CD8-positive, alpha-beta memory T cell (primary cell): ENCODE measurements around the gene ZNF700. TPM values are rescaled to one million over a fixed set of nuclear protein-coding genes. Genes with fewer than 3 reads are reported as not detected.
A peak's percentile ranks its signal among the peaks of the same experiment; 100 is the strongest.

Experiments used
- CTCF ChIA-PET: fragments of 350-600 bp; sonication (Branson Sonifier 250); formaldehyde crosslinking; loops from one replicate; lab custom pipeline; 2021; ENCODE audit warnings: antibody characterized with exemption; lab: Charles Lee
- POLR2A ChIA-PET: fragments of 350-600 bp; sonication (Branson Sonifier 250); formaldehyde crosslinking; loops from one replicate; lab custom pipeline; 2021; ENCODE audit warnings: antibody characterized with exemption; lab: Charles Lee
- DNase-seq, 5 donors: peaks; one replicate each; pipeline versions ENCODE4 v3.0.0 to v3.0.0-alpha.2; 2020 to 2022; ENCODE audit warnings: mixed read lengths in 1 of 5
- H3K27ac ChIP-seq: one replicate; pipeline ENCODE4 v1.7.0; 2013; ENCODE audit warnings: low read depth, mild to moderate bottlenecking, low read length, moderate library complexity
- H3K27me3 ChIP-seq: 2 replicates; pipeline ENCODE4 v1.7.0; 2013; ENCODE audit warnings: low read length, mild to moderate bottlenecking; ENCODE audit not compliant: insufficient read depth, poor library complexity, severe bottlenecking
- H3K36me3 ChIP-seq: 2 replicates; pipeline ENCODE4 v1.7.0; 2013; ENCODE audit warnings: mild to moderate bottlenecking, low read length, moderate library complexity; ENCODE audit not compliant: insufficient read depth
- H3K4me1 ChIP-seq: 2 replicates; pipeline ENCODE4 v1.7.0; 2013; ENCODE audit warnings: mild to moderate bottlenecking, low read length, moderate library complexity; ENCODE audit not compliant: insufficient read depth
- H3K4me3 ChIP-seq: 2 replicates; pipeline ENCODE4 v1.7.0; 2013; ENCODE audit warnings: mild to moderate bottlenecking, low read length
- H3K9me3 ChIP-seq: 2 replicates; pipeline ENCODE4 v1.7.0; 2013; ENCODE audit warnings: mild to moderate bottlenecking, low read length
- H3K27ac Mint-ChIP-seq, 8 donors: one replicate each; pipeline ENCODE4 v1.8.0; 2020 to 2021; ENCODE audit warnings: mixed read lengths in 8 of 8, mild to moderate bottlenecking in 6 of 8, inconsistent platforms in 3 of 8, moderate library complexity in 3 of 8
- H3K27me3 Mint-ChIP-seq, 2 donors: one replicate each; pipeline ENCODE4 v1.8.0; 2020 to 2021; ENCODE audit warnings: mixed read lengths in 2 of 2, mild to moderate bottlenecking in 1 of 2, moderate library complexity in 1 of 2
- H3K36me3 Mint-ChIP-seq, 3 donors: one replicate each; pipeline ENCODE4 v1.8.0; 2020 to 2021; ENCODE audit warnings: mixed read lengths in 3 of 3, inconsistent platforms in 1 of 3, mild to moderate bottlenecking in 1 of 3
- H3K4me1 Mint-ChIP-seq, 3 donors: one replicate each; pipeline ENCODE4 v1.8.0; 2020 to 2021; ENCODE audit warnings: mixed read lengths in 3 of 3, inconsistent platforms in 1 of 3, mild to moderate bottlenecking in 1 of 3
- H3K4me3 Mint-ChIP-seq, 7 donors: one replicate each; pipeline ENCODE4 v1.8.0; 2020 to 2021; ENCODE audit warnings: mixed read lengths in 7 of 7, mild to moderate bottlenecking in 6 of 7, moderate library complexity in 4 of 7, inconsistent platforms in 2 of 7
- H3K9me3 Mint-ChIP-seq, 5 donors: one replicate each; pipeline ENCODE4 v1.8.0; 2020 to 2022; ENCODE audit warnings: mixed read lengths in 5 of 5, mild to moderate bottlenecking in 3 of 5, moderate library complexity in 2 of 5, inconsistent platforms in 1 of 5
- polyA plus RNA-seq: library from polyadenylated mRNA; unstranded; fragments of 300-500 nt; fragmentation: Illumina TruSeq; gene quantifications from one replicate; pipeline ENCODE4 v1.2.3, GENCODE V29; 2021
- total RNA-seq, 2 experiments: library from RNA; stranded (reverse); gene quantifications; one replicate each; pipeline ENCODE4 v1.2.3, GENCODE V29; 2021

ZNF700 gene
- total and polyA plus RNA-seq, 3 experiments from 2014 or later, result 3.3 to 10.8 (median 10.1) TPM

DNA sequence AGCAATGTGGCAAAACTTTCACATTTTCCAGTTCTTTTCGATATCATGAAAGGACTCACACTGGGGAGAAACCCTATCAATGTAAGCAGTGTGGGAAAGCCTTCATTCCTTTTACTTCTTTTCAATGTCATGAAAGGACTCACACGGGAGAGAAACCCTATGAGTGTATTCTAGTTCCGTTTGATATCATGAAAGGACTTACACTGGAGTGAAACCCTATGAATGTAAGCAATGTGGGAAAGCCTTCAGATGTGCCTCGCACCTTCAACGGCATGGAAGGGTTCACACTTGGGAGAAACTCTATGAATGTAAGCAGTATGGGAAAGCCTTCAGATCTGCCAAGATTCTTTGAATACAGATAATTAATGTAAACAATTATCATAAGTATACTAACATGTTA, 25.4 kb downstream of the ZNF700 start:
- peaks cover 35% of the 10 kb centered on the region for H3K36me3 ChIP-seq
- CTCF ChIA-PET, result no interaction called here
- no peak overlapping the region for H3K4me3 Mint-ChIP-seq
- peak overlapping the region; percentile 6 for H3K4me3 ChIP-seq
- no peak overlapping the region for H3K27ac Mint-ChIP-seq
- H3K9me3 ChIP-seq, result peaks cover 66% of the 10 kb centered on the region
- no peaks in the 10 kb centered on the region for H3K27me3 ChIP-seq
- DNase-seq, result no peak
- peaks cover 36 to 96% (median 85%) of the 10 kb centered on the region in 5 donors for H3K9me3 Mint-ChIP-seq
- no peaks in the 10 kb centered on the region for H3K27me3 Mint-ChIP-seq
- POLR2A ChIA-PET, result no interaction called here
- peaks cover 39 to 73% (median 64%) of the 10 kb centered on the region in 3 donors for H3K36me3 Mint-ChIP-seq
- H3K27ac ChIP-seq, result no peak overlapping the region
- no peaks in the 10 kb centered on the region for H3K4me1 Mint-ChIP-seq
- no peaks in the 10 kb centered on the region for H3K4me1 ChIP-seq

DNA sequence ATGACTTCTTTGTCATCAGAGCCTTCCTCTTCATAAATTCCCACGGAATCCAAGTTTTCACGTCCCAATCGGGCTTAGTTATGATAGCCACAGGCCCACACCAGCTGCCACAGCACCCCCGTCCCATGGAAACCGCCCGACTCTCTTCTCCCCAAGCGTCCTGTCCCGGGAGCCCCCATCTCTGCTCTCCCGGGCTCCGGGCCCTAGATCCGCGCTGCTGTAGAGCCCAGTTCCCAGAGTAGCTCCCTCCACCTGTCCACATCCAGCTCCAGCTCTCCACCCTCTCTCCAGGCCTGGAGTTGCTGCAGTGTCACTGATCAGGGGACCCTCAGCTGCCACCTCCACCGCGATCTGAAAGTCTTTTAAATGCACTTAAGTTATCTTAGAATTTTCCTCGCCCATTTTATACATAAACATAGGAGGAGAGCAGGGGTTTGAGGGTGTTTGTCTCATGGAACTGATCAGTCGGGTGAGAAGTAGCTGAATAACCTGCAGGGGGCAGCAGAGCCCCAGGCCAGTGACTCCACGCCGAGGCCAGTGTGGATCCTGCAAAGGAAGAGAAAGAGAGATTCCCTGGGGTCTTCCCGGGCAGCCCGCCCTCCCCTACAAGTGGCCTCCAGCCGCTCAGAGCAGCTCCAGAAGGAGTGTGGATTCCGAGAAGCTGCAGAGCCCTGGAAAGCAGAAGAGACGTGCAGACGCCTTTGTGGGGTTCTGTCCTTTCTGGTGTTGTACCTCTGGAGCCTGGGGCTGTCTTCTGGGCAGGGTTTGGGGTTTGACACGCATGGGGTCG, 38.9 kb downstream of the ZNF700 start:
- H3K4me1 ChIP-seq, result peaks cover 16% of the 10 kb centered on the region
- Mint-ChIP-seq H3K27me3 (no peaks in the 10 kb centered on the region), H3K4me1 (peaks cover 24 to 30% (median 29%) of the 10 kb centered on the region in 3 donors), H3K9me3 (peaks cover 0 to 6% (median 0%) of the 10 kb centered on the region in 5 donors), H3K4me3 (peak overlapping the region; percentile 86 to 98 (median 95)), H3K27ac (peak overlapping the region; percentile 89 to 98 (median 95)), H3K36me3 (peaks cover 6 to 14% (median 8%) of the 10 kb centered on the region in 3 donors)
- H3K27me3 ChIP-seq, result no peaks in the 10 kb centered on the region
- no peaks in the 10 kb centered on the region for H3K9me3 ChIP-seq
- POLR2A ChIA-PET, result interaction anchor here (0.6 to 2.1 kb wide), 4 partner anchors 24 to 367 kb away, joined by 4 to 21 read pairs (median 8); partner anchors contain the start of gene ZNF700
- DNase-seq, result peak; percentile 59 to 81 (median 65)
- H3K36me3 ChIP-seq, result no peaks in the 10 kb centered on the region
- H3K4me3 ChIP-seq, result no peak overlapping the region
- CTCF ChIA-PET, result interaction anchor here (0.5 to 5.8 kb wide), 13 partner anchors 8 to 177 kb away, joined by 3 to 126 read pairs (median 5); partner anchors contain the start of genes ZNF20, ZNF433 and ZNF700
- no peak overlapping the region for H3K27ac ChIP-seq

DNA sequence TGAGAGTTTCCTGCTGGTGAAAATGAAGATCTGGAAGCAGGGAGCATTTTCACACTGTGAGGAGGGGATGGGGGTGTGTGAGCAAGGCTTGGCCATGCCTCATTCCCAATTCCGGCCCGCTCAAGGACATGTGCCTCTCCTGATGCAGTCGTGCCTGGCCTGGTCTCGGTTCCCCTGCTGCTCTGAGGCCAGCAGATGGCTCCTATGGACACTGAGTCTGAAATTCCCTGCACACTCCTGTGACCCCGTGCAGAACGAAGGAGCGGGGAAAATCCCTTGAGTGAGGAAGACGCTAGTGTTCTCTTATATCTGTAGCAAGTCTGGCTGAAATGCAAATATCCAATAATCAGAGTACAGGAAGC, 39.6 kb downstream of the ZNF700 start:
- ChIA-PET CTCF (interaction anchor here (0.6 to 5.8 kb wide), 16 partner anchors 9 to 195 kb away, joined by 3 to 126 read pairs (median 4); partner anchors contain the start of genes ZNF20, ZNF491 and ZNF700), POLR2A (interaction anchor here (0.6 to 2.1 kb wide), 4 partner anchors 23 to 368 kb away, joined by 4 to 21 read pairs (median 8); partner anchors contain the start of gene ZNF700)
- Histone ChIP-seq H3K4me3 (peak overlapping the region; percentile 100), H3K36me3 (no peaks in the 10 kb centered on the region), H3K9me3 (no peaks in the 10 kb centered on the region), H3K4me1 (peaks cover 16% of the 10 kb centered on the region), H3K27ac (peak overlapping the region; percentile 91), H3K27me3 (no peaks in the 10 kb centered on the region)
- peak in 1 of 5 donors; percentile 3 for DNase-seq
- H3K4me3 Mint-ChIP-seq, result peak overlapping the region; percentile 90 to 98 (median 97)
- H3K4me1 Mint-ChIP-seq, result peaks cover 24 to 30% (median 29%) of the 10 kb centered on the region in 3 donors
- no peaks in the 10 kb centered on the region for H3K27me3 Mint-ChIP-seq
- H3K9me3 Mint-ChIP-seq, result peaks cover 0 to 4% (median 0%) of the 10 kb centered on the region in 5 donors
- H3K27ac Mint-ChIP-seq, result peak overlapping the region; percentile 89 to 98 (median 95)
- peaks cover 6 to 11% (median 9%) of the 10 kb centered on the region in 3 donors for H3K36me3 Mint-ChIP-seq

DNA sequence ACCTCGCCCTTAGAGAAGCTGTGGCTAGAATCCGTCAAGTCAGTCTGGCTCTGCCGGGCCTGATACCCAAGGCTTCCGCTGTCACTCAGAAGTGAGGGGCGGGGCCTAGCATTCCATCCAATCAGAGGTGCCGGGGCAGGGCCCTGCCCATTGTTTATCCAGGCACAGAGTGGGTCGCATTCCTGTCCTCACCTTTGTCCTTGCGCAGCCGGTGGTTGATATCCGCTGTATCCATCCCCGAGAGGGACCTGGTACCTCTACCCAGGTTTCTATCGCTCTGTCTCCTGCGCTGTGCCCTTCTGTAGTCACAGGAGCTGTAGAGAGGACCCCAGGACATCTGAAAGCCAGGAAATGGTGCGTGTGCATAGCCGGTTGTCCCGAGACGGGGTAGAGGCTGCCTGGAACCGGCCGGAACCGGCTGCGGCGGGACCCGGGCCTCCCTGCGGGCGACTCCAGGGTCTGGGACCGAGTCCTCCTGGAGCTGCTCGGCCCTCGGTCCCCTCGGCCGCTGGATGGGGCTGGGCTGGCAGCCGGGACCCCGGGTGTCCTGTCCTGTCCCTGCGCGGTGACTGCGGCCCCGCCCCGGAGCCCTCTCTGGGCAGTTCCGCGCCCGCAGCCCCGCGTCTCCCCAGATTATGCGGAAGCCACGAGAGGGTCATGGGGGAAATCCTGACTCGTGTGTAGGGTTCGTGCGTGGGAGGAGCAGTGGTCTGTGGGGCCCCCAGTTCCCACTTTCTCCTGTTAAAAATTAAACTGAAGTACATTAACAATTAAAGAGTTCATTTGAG, 40.1 kb downstream of the ZNF700 start, which contains the start of gene ZNF763:
Gene ZNF763, plus strand, starts transcription at position 183 of the 788 bp plus-strand sequence. Its CDS starts 169 bp downstream, at position 352.
- H3K4me1 Mint-ChIP-seq, result peaks cover 26 to 30% (median 29%) of the 10 kb centered on the region in 3 donors
- H3K27ac Mint-ChIP-seq, result peak within 1 kb of the TSS; percentile 89 to 98 (median 95)
- CTCF ChIA-PET, result interaction anchor here (0.6 to 5.8 kb wide), 11 partner anchors 10 to 194 kb away, joined by 3 to 126 read pairs (median 4); partner anchors contain the start of genes ZNF491 and ZNF700
- Histone ChIP-seq H3K9me3 (no peaks in the 10 kb centered on the region), H3K27me3 (no peaks in the 10 kb centered on the region), H3K36me3 (no peaks in the 10 kb centered on the region), H3K27ac (peak within 1 kb of the TSS; percentile 91), H3K4me3 (peak within 1 kb of the TSS; percentile 100), H3K4me1 (peaks cover 16% of the 10 kb centered on the region)
- peaks cover 6 to 13% (median 7%) of the 10 kb centered on the region in 3 donors for H3K36me3 Mint-ChIP-seq
- H3K27me3 Mint-ChIP-seq, result no peaks in the 10 kb centered on the region
- DNase-seq, result peak; percentile 82 to 92 (median 85)
- POLR2A ChIA-PET, result interaction anchor here (1.0 to 2.1 kb wide), 3 partner anchors 23 to 41 kb away, joined by 6 to 21 read pairs (median 10); partner anchors contain the start of gene ZNF700
- peak within 1 kb of the TSS; percentile 90 to 98 (median 97) for H3K4me3 Mint-ChIP-seq
- peaks cover 0 to 3% (median 0%) of the 10 kb centered on the region in 5 donors for H3K9me3 Mint-ChIP-seq

DNA sequence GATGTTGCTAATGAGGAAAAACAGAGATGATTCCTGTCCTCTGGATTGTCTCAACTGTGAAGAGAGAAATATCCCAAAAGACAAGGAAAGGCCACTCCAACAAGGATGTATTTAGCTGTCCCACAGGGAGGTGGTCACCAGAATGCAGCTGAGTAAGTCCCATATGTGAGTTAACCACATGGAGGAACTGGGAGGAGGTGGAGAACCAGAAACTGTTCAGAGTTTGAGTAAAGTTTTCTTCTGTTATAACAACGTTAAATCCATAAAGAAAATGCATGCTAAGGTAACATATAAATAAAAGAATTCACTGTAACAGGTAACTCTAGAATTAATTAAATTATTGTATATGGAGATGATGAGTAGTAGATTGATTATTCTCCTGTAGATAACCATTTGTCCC, 45.3 kb downstream of the ZNF700 start:
- Mint-ChIP-seq H3K27me3 (no peaks in the 10 kb centered on the region), H3K27ac (no peak overlapping the region), H3K36me3 (peaks cover 9 to 27% (median 13%) of the 10 kb centered on the region in 3 donors), H3K9me3 (peaks cover 0 to 6% (median 4%) of the 10 kb centered on the region in 5 donors), H3K4me1 (peaks cover 14 to 19% (median 15%) of the 10 kb centered on the region in 3 donors), H3K4me3 (no peak overlapping the region)
- ChIA-PET CTCF (interaction anchor here (0.9 kb wide), 1 partner anchor 14 kb away, joined by 3 read pairs; no protein-coding TSS in a partner anchor), POLR2A (no interaction called here)
- peaks cover 6% of the 10 kb centered on the region for H3K4me1 ChIP-seq
- no peaks in the 10 kb centered on the region for H3K27me3 ChIP-seq
- H3K27ac ChIP-seq, result no peak overlapping the region
- no peaks in the 10 kb centered on the region for H3K36me3 ChIP-seq
- no peak overlapping the region for H3K4me3 ChIP-seq
- H3K9me3 ChIP-seq, result no peaks in the 10 kb centered on the region
- no peak for DNase-seq

DNA sequence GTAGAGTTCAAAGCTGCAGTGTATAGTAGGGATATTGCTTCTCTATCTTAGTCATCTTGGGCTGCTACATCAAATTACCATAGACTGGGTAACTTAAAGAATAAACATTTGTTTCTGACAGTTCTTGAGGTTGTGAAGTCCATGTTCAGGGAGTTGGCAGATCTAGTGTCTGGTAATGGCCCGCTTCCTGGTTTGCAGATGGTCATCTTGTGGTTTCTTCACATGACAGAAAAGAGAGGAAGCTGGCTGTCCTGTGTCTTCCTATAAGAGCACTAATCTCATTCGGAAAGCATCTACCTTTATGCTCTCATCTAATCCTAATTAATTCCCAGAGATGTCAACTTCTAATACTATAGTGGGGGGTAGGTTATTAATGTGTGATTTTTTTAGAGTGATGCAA, 46.1 kb downstream of the ZNF700 start:
- H3K27me3 ChIP-seq, result no peaks in the 10 kb centered on the region
- H3K9me3 Mint-ChIP-seq, result peaks cover 0 to 9% (median 7%) of the 10 kb centered on the region in 5 donors
- H3K36me3 ChIP-seq, result no peaks in the 10 kb centered on the region
- CTCF ChIA-PET, result interaction anchor here (0.9 kb wide), 1 partner anchor 13 kb away, joined by 3 read pairs; no protein-coding TSS in a partner anchor
- peaks cover 7 to 11% (median 8%) of the 10 kb centered on the region in 3 donors for H3K4me1 Mint-ChIP-seq
- H3K36me3 Mint-ChIP-seq, result peaks cover 9 to 32% (median 15%) of the 10 kb centered on the region in 3 donors
- H3K4me1 ChIP-seq, result no peaks in the 10 kb centered on the region
- POLR2A ChIA-PET, result interaction anchor here (0.5 kb wide), 1 partner anchor 14 kb away, joined by 5 read pairs; no protein-coding TSS in a partner anchor
- H3K27ac ChIP-seq, result no peak overlapping the region
- no peak overlapping the region for H3K4me3 ChIP-seq
- no peak for DNase-seq
- no peak overlapping the region for H3K27ac Mint-ChIP-seq
- peak overlapping the region in 1 of 7 donors; percentile 60 for H3K4me3 Mint-ChIP-seq
- no peaks in the 10 kb centered on the region for H3K9me3 ChIP-seq
- no peaks in the 10 kb centered on the region for H3K27me3 Mint-ChIP-seq

DNA sequence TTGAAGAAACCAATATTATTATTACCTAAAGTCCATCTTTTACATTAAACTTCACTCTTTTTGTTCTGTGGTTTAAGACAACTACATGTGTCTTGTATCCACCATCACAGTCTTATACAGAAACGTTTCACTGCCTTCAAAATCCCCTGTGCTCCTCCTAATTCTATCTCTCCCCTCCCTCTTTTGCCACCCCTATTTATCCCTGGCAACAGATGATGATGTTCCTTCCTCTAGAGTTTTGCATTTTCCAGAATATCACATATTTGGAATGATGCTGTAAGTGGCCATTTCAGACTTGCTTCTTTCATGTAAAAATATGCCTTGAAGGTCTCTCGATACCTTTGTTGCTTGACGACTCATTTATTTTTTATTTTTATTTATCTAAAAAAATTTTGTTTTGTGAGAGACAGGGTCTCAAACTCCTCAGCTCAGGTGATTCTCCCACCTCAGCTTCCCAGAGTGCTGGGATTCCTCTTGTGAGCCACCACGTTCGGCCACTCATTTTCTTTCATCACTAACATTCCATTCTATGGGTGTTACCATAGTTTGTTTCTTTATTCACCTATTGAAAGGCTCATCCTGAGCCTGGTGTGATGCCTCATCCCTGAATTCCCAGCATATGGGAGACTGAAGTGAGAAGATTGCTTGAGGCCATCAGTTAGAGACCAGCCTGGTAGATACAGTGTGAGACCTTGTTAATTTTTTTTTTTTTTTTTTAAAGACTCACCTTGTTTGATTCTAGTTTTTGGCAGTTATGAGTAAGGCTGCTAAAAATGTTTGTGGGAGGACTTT, 48.3 kb downstream of the ZNF700 start:
- Histone ChIP-seq H3K4me3 (no peak overlapping the region), H3K36me3 (peaks cover 8% of the 10 kb centered on the region), H3K27ac (no peak overlapping the region), H3K27me3 (no peaks in the 10 kb centered on the region), H3K4me1 (no peaks in the 10 kb centered on the region), H3K9me3 (peaks cover 9% of the 10 kb centered on the region)
- Mint-ChIP-seq H3K27ac (no peak overlapping the region), H3K36me3 (peaks cover 13 to 49% (median 30%) of the 10 kb centered on the region in 3 donors), H3K4me1 (peaks cover 0 to 4% (median 3%) of the 10 kb centered on the region in 3 donors), H3K27me3 (no peaks in the 10 kb centered on the region), H3K9me3 (peaks cover 5 to 29% (median 24%) of the 10 kb centered on the region in 5 donors), H3K4me3 (no peak overlapping the region)
- DNase-seq, result no peak
- POLR2A ChIA-PET, result no interaction called here
- CTCF ChIA-PET, result no interaction called here
